Ecto neural progenitor cell (in vitro differentiated cells): ENCODE data around the gene CHEK1.

Experiments
- DNase-seq: peaks from one replicate; pipeline ENCODE4 v3.0.0-alpha.2; 2018; ENCODE audit warnings: low spot score

The CHEK1 gene

GRCh38 chr11:125626288-125626950 is 1.5 kb downstream of the CHEK1 start:
- no peak for DNase-seq

GRCh38 chr11:125627236-125627910 is 2.4 kb downstream of the CHEK1 start:
- no peak for DNase-seq

- DNase-seq, result no peak
These were observed 12.9 kb downstream of the CHEK1 start for GRCh38 chr11:125637840-125638239.

GRCh38 chr11:125638315-125638714 is 13.4 kb downstream of the CHEK1 start:
- no peak for DNase-seq

- DNase-seq, result no peak
These were observed 20.9 kb downstream of the CHEK1 start for GRCh38 chr11:125645871-125646270.

GRCh38 chr11:125649465-125650166 is 24.7 kb downstream of the CHEK1 start:
- DNase-seq, result no peak

GRCh38 chr11:125662689-125663088 is 37.7 kb downstream of the CHEK1 start:
- no peak for DNase-seq

- DNase-seq, result no peak
These were observed 38.9 kb downstream of the CHEK1 start for GRCh38 chr11:125663910-125664309.

GRCh38 chr11:125667151-125667550 is 42.2 kb downstream of the CHEK1 start:
- DNase-seq, result no peak

GRCh38 chr11:125670172-125670571 is 45.2 kb downstream of the CHEK1 start:
- DNase-seq, result no peak

- DNase-seq, result no peak
These were observed 46.6 kb downstream of the CHEK1 start for GRCh38 chr11:125671561-125671960.

GRCh38 chr11:125674210-125674609 is 49.2 kb downstream of the CHEK1 start:
- DNase-seq, result no peak

- DNase-seq, result no peak
These were observed 50.2 kb downstream of the CHEK1 start for GRCh38 chr11:125675196-125675595.

- DNase-seq, result no peak
These were observed 54.4 kb downstream of the CHEK1 start for GRCh38 chr11:125679397-125679796.

GRCh38 chr11:125679837-125680236 is 54.9 kb downstream of the CHEK1 start:
- DNase-seq, result no peak

GRCh38 chr11:125680747-125681146 is 55.8 kb downstream of the CHEK1 start, which contains the start of gene ACRV1:
Gene ACRV1, minus strand, starts transcription at chr11:125680847. Its CDS starts 67 bp downstream, at chr11:125680780.
- DNase-seq, result no peak

- no peak for DNase-seq
These were observed 60.3 kb downstream of the CHEK1 start for GRCh38 chr11:125685228-125685627.

GRCh38 chr11:125688066-125688465 is 63.1 kb downstream of the CHEK1 start:
- no peak for DNase-seq

- no peak for DNase-seq
These were observed 63.7 kb downstream of the CHEK1 start for GRCh38 chr11:125688632-125689031.

GRCh38 chr11:125689274-125689859 is 64.4 kb downstream of the CHEK1 start:
- DNase-seq, result no peak

- DNase-seq, result no peak
These were observed 65.0 kb downstream of the CHEK1 start for GRCh38 chr11:125690006-125690405.

- DNase-seq, result no peak
These were observed 67.9 kb downstream of the CHEK1 start for GRCh38 chr11:125692887-125693286.

GRCh38 chr11:125694951-125695350 is 70.0 kb downstream of the CHEK1 start:
- DNase-seq, result no peak
